Activated naive CD8-positive, alpha-beta T cell treated with anti-CD3 and anti-CD28 coated beads, Interleukin-2, amount 10 ng/mL, durations not matched to agents 7 days and 5 days (primary cell): ENCODE data around the gene NKAIN2. TPM values are rescaled to one million over a fixed set of nuclear protein-coding genes. Genes with fewer than 3 reads are reported as not detected.
"Not testable (repeated sequence)": the region's sequence is repeated elsewhere in the genome, so short reads cannot be mapped to it uniquely, and the experiment has no call there.

ENCODE experiments used
- ATAC-seq: fragments of 150-1000 bp; cut with Tn5 transposase; one replicate; pipeline ENCODE4 v1.10.0; 2021; ENCODE audit warnings: low read depth, moderate library complexity
- POLR2A ChIA-PET: fragments of 350-600 bp; sonication (Branson Sonifier 250); formaldehyde crosslinking; loops from one replicate; lab custom pipeline; 2021; ENCODE audit warnings: antibody characterized with exemption; lab: Charles Lee
- DNase-seq: peaks from one replicate; pipeline ENCODE4 v3.0.0; 2021
- H3K27ac Mint-ChIP-seq: one replicate; pipeline ENCODE4 v1.8.0; 2022; ENCODE audit warnings: mild to moderate bottlenecking, mixed read lengths
- H3K27me3 Mint-ChIP-seq: one replicate; pipeline ENCODE4 v1.8.0; 2022; ENCODE audit warnings: mild to moderate bottlenecking, moderate library complexity, mixed read lengths
- H3K36me3 Mint-ChIP-seq: one replicate; pipeline ENCODE4 v1.8.0; 2021; ENCODE audit warnings: mild to moderate bottlenecking, mixed read lengths
- H3K4me1 Mint-ChIP-seq: one replicate; pipeline ENCODE4 v1.8.0; 2021; ENCODE audit warnings: mixed read lengths
- H3K4me3 Mint-ChIP-seq: one replicate; pipeline ENCODE4 v1.8.0; 2022; ENCODE audit warnings: mild to moderate bottlenecking, moderate library complexity, mixed read lengths
- H3K9me3 Mint-ChIP-seq: one replicate; pipeline ENCODE4 v1.8.0; 2021; ENCODE audit warnings: mixed read lengths
- total RNA-seq, 2 experiments: library from RNA; stranded (reverse); gene quantifications; one replicate each; pipeline ENCODE4 v1.2.3, GENCODE V29; 2021

The NKAIN2 gene
- total RNA-seq, 2 experiments from 2014 or later = not detected

- H3K4me1 Mint-ChIP-seq = no peaks in the 10 kb centered on the region
- H3K4me3 Mint-ChIP-seq = no peak overlapping the region
- no peak for ATAC-seq
- no peaks in the 10 kb centered on the region for H3K36me3 Mint-ChIP-seq
- no peak overlapping the region for H3K27ac Mint-ChIP-seq
- DNase-seq = no peak
- POLR2A ChIA-PET = no interaction called here
- peaks cover 1% of the 10 kb centered on the region for H3K9me3 Mint-ChIP-seq
- H3K27me3 Mint-ChIP-seq = no peaks in the 10 kb centered on the region
Observed at GRCh38 chr6:124298730-124299129, 495.1 kb downstream of the NKAIN2 start.

GRCh38 chr6:124300907-124301306 lies 497.2 kb downstream of the NKAIN2 start:
- ATAC-seq, H3K4me3 Mint-ChIP-seq, POLR2A ChIA-PET, H3K9me3 Mint-ChIP-seq, H3K4me1 Mint-ChIP-seq, DNase-seq, H3K36me3 Mint-ChIP-seq, H3K27me3 Mint-ChIP-seq, H3K27ac Mint-ChIP-seq: not testable (repeated sequence)

GRCh38 chr6:124303971-124304370 lies 500.3 kb downstream of the NKAIN2 start:
- POLR2A ChIA-PET = no interaction called here
- ATAC-seq = no peak
- H3K4me1 Mint-ChIP-seq = no peaks in the 10 kb centered on the region
- no peak overlapping the region for H3K27ac Mint-ChIP-seq
- H3K9me3 Mint-ChIP-seq = no peaks in the 10 kb centered on the region
- no peak overlapping the region for H3K4me3 Mint-ChIP-seq
- H3K36me3 Mint-ChIP-seq = no peaks in the 10 kb centered on the region
- no peaks in the 10 kb centered on the region for H3K27me3 Mint-ChIP-seq
- no peak for DNase-seq

GRCh38 chr6:124310139-124310538 lies 506.5 kb downstream of the NKAIN2 start:
- no peaks in the 10 kb centered on the region for H3K4me1 Mint-ChIP-seq
- no peaks in the 10 kb centered on the region for H3K27me3 Mint-ChIP-seq
- no peak overlapping the region for H3K4me3 Mint-ChIP-seq
- H3K27ac Mint-ChIP-seq = no peak overlapping the region
- H3K9me3 Mint-ChIP-seq = no peaks in the 10 kb centered on the region
- ATAC-seq (no peak), DNase-seq (no peak)
- POLR2A ChIA-PET = no interaction called here
- no peaks in the 10 kb centered on the region for H3K36me3 Mint-ChIP-seq

- POLR2A ChIA-PET = no interaction called here
- Mint-ChIP-seq H3K9me3 (no peaks in the 10 kb centered on the region), H3K27me3 (no peaks in the 10 kb centered on the region), H3K4me3 (no peak overlapping the region), H3K4me1 (no peaks in the 10 kb centered on the region), H3K36me3 (no peaks in the 10 kb centered on the region), H3K27ac (no peak overlapping the region)
- DNase-seq (no peak), ATAC-seq (no peak)
Observed at GRCh38 chr6:124319410-124319809, 515.7 kb downstream of the NKAIN2 start.

GRCh38 chr6:124324237-124324636 lies 520.6 kb downstream of the NKAIN2 start:
- no peaks in the 10 kb centered on the region for H3K9me3 Mint-ChIP-seq
- DNase-seq (no peak), ATAC-seq (no peak)
- POLR2A ChIA-PET = no interaction called here
- no peak overlapping the region for H3K27ac Mint-ChIP-seq
- no peaks in the 10 kb centered on the region for H3K36me3 Mint-ChIP-seq
- no peaks in the 10 kb centered on the region for H3K27me3 Mint-ChIP-seq
- no peak overlapping the region for H3K4me3 Mint-ChIP-seq
- no peaks in the 10 kb centered on the region for H3K4me1 Mint-ChIP-seq

- ATAC-seq (no peak), DNase-seq (no peak)
- Mint-ChIP-seq H3K4me3 (no peak overlapping the region), H3K27ac (no peak overlapping the region), H3K36me3 (no peaks in the 10 kb centered on the region), H3K27me3 (no peaks in the 10 kb centered on the region), H3K9me3 (no peaks in the 10 kb centered on the region), H3K4me1 (no peaks in the 10 kb centered on the region)
- POLR2A ChIA-PET = no interaction called here
Observed at GRCh38 chr6:124330197-124330596, 526.5 kb downstream of the NKAIN2 start.

- no peaks in the 10 kb centered on the region for H3K36me3 Mint-ChIP-seq
- POLR2A ChIA-PET = no interaction called here
- no peaks in the 10 kb centered on the region for H3K27me3 Mint-ChIP-seq
- no peaks in the 10 kb centered on the region for H3K4me1 Mint-ChIP-seq
- ATAC-seq (no peak), DNase-seq (no peak)
- no peak overlapping the region for H3K4me3 Mint-ChIP-seq
- no peak overlapping the region for H3K27ac Mint-ChIP-seq
- no peaks in the 10 kb centered on the region for H3K9me3 Mint-ChIP-seq
Observed at GRCh38 chr6:124334359-124334758, 530.7 kb downstream of the NKAIN2 start.

GRCh38 chr6:124339610-124340334 lies 536.1 kb downstream of the NKAIN2 start:
- DNase-seq = no peak
- no peaks in the 10 kb centered on the region for H3K9me3 Mint-ChIP-seq

GRCh38 chr6:124348339-124348738 lies 544.7 kb downstream of the NKAIN2 start:
- H3K36me3 Mint-ChIP-seq, DNase-seq, POLR2A ChIA-PET, H3K9me3 Mint-ChIP-seq, H3K27ac Mint-ChIP-seq, H3K4me1 Mint-ChIP-seq, H3K27me3 Mint-ChIP-seq, H3K4me3 Mint-ChIP-seq, ATAC-seq: not testable (repeated sequence)

More at GRCh38 chr6:124339610-124340334, 536.1 kb downstream of the NKAIN2 start:
- Mint-ChIP-seq H3K4me1 (no peaks in the 10 kb centered on the region), H3K4me3 (no peak overlapping the region), H3K36me3 (no peaks in the 10 kb centered on the region), H3K27ac (no peak overlapping the region), H3K27me3 (no peaks in the 10 kb centered on the region)
- POLR2A ChIA-PET = no interaction called here
- ATAC-seq = no peak

GRCh38 chr6:124355146-124355545 lies 551.5 kb downstream of the NKAIN2 start:
- no peak for DNase-seq
- Mint-ChIP-seq H3K36me3 (no peaks in the 10 kb centered on the region), H3K4me1 (no peaks in the 10 kb centered on the region), H3K9me3 (peaks cover 1% of the 10 kb centered on the region), H3K27me3 (no peaks in the 10 kb centered on the region), H3K27ac (no peak overlapping the region), H3K4me3 (no peak overlapping the region)
- POLR2A ChIA-PET = no interaction called here
- ATAC-seq = no peak

GRCh38 chr6:124356276-124356810 lies 552.7 kb downstream of the NKAIN2 start:
- no peak overlapping the region for H3K4me3 Mint-ChIP-seq
- no peaks in the 10 kb centered on the region for H3K27me3 Mint-ChIP-seq
- POLR2A ChIA-PET = no interaction called here
- DNase-seq (no peak), ATAC-seq (no peak)
- no peaks in the 10 kb centered on the region for H3K36me3 Mint-ChIP-seq
- no peak overlapping the region for H3K27ac Mint-ChIP-seq
- peaks cover 1% of the 10 kb centered on the region for H3K9me3 Mint-ChIP-seq
- H3K4me1 Mint-ChIP-seq = no peaks in the 10 kb centered on the region

GRCh38 chr6:124356811-124357210 lies 553.1 kb downstream of the NKAIN2 start:
- H3K4me1 Mint-ChIP-seq = no peaks in the 10 kb centered on the region
- H3K9me3 Mint-ChIP-seq = peaks cover 1% of the 10 kb centered on the region
- H3K4me3 Mint-ChIP-seq = no peak overlapping the region
- H3K36me3 Mint-ChIP-seq = no peaks in the 10 kb centered on the region
- DNase-seq = no peak
- H3K27me3 Mint-ChIP-seq = no peaks in the 10 kb centered on the region
- H3K27ac Mint-ChIP-seq = no peak overlapping the region
- POLR2A ChIA-PET = no interaction called here
- no peak for ATAC-seq

GRCh38 chr6:124368131-124368530 lies 564.5 kb downstream of the NKAIN2 start:
- POLR2A ChIA-PET = no interaction called here
- DNase-seq = no peak
- Mint-ChIP-seq H3K4me3 (no peak overlapping the region), H3K27me3 (no peaks in the 10 kb centered on the region), H3K27ac (no peak overlapping the region), H3K4me1 (no peaks in the 10 kb centered on the region), H3K9me3 (peaks cover 1% of the 10 kb centered on the region), H3K36me3 (no peaks in the 10 kb centered on the region)
- ATAC-seq = no peak
